GM23338 (cell line): ENCODE measurements around the gene ZNF853. TPM values are rescaled to one million over a fixed set of nuclear protein-coding genes. Genes with fewer than 3 reads are reported as not detected.

ENCODE experiments used
- ATAC-seq: fragments of 200-7000 bp; cut with Tn5 transposase; 3 replicates; pipeline ENCODE4 v1.9.1; 2020
- DNase-seq: peaks from one replicate; pipeline ENCODE4 v3.0.0-alpha.2; 2015; ENCODE audit warnings: low spot score
- H2AFZ ChIP-seq: fragments of 200-600 bp; sonication (generic); 2 replicates; pipeline ENCODE4 v1.8.0; 2016; ENCODE audit warnings: antibody characterized with exemption, mild to moderate bottlenecking, moderate library complexity
- H3F3A ChIP-seq: fragments of 200-600 bp; sonication (generic); replicated peaks from 2 replicates; pipeline ENCODE4 v1.8.0; 2017; ENCODE audit warnings: antibody characterized with exemption, mixed run types, low read depth
- H3K27ac ChIP-seq: fragments of 200-600 bp; sonication (generic); 2 replicates; pipeline ENCODE4 v1.6.1; 2016; ENCODE audit warnings: low read depth
- H3K27me3 ChIP-seq: fragments of 200-600 bp; sonication (generic); 2 replicates; pipeline ENCODE4 v1.8.0; 2016; ENCODE audit warnings: mild to moderate bottlenecking, mixed run types, moderate library complexity; ENCODE audit not compliant: insufficient read depth
- H3K36me3 ChIP-seq: fragments of 200-600 bp; sonication (generic); 2 replicates; pipeline ENCODE4 v1.8.0; 2016; ENCODE audit warnings: mild to moderate bottlenecking; ENCODE audit not compliant: insufficient read depth
- H3K4me1 ChIP-seq: fragments of 200-600 bp; sonication (generic); 2 replicates; pipeline ENCODE4 v1.8.0; 2016; ENCODE audit warnings: mild to moderate bottlenecking, moderate library complexity; ENCODE audit not compliant: insufficient read depth
- H3K4me2 ChIP-seq: fragments of 200-600 bp; sonication (generic); 2 replicates; pipeline ENCODE4 v1.7.1; 2017; ENCODE audit warnings: mixed run types
- H3K4me3 ChIP-seq: fragments of 200-600 bp; sonication (generic); 2 replicates; pipeline ENCODE4 v1.6.1; 2016; ENCODE audit warnings: mixed run types
- H3K79me2 ChIP-seq: fragments of 200-600 bp; sonication (generic); replicated peaks from 2 replicates; pipeline ENCODE4 v1.8.0; 2017; ENCODE audit warnings: mild to moderate bottlenecking; ENCODE audit not compliant: insufficient read depth
- H3K9me2 ChIP-seq: fragments of 200-600 bp; sonication (generic); 2 replicates; pipeline ENCODE4 v1.8.0; 2017; ENCODE audit not compliant: insufficient read depth
- H4K20me1 ChIP-seq: fragments of 200-600 bp; sonication (generic); replicated peaks from 2 replicates; pipeline ENCODE4 v1.8.0; 2017; ENCODE audit warnings: mild to moderate bottlenecking; ENCODE audit not compliant: insufficient read depth
- H3K27ac Mint-ChIP-seq: 2 replicates; pipeline ENCODE4 v1.8.0; 2020; ENCODE audit warnings: inconsistent platforms, mild to moderate bottlenecking, moderate library complexity, mixed read lengths
- H3K27me3 Mint-ChIP-seq: 3 replicates; pipeline ENCODE4 v1.8.0; 2022; ENCODE audit warnings: low read depth, mild to moderate bottlenecking, moderate library complexity, mixed read lengths, inconsistent platforms; ENCODE audit not compliant: insufficient read depth, poor library complexity
- H3K36me3 Mint-ChIP-seq: 3 replicates; pipeline ENCODE4 v1.8.0; 2021; ENCODE audit warnings: low read depth, mild to moderate bottlenecking, inconsistent platforms, moderate library complexity, mixed read lengths
- H3K4me1 Mint-ChIP-seq: 3 replicates; pipeline ENCODE4 v1.8.0; 2020; ENCODE audit warnings: mild to moderate bottlenecking, inconsistent platforms, mixed read lengths
- H3K4me3 Mint-ChIP-seq: 3 replicates; pipeline ENCODE4 v1.8.0; 2021; ENCODE audit warnings: moderate library complexity, mild to moderate bottlenecking, inconsistent platforms, mixed read lengths
- H3K9me3 Mint-ChIP-seq: 3 replicates; pipeline ENCODE4 v1.8.0; 2020; ENCODE audit warnings: moderate library complexity, mild to moderate bottlenecking, inconsistent platforms, mixed read lengths
- ETS1 ChIP-seq: IDR thresholded peaks from 2 replicates; pipeline ENCODE4 v1.6.1; 2016; ENCODE audit warnings: antibody characterized with exemption
- NANOG ChIP-seq: IDR thresholded peaks from 2 replicates; pipeline ENCODE4 v1.6.1; 2016; ENCODE audit warnings: antibody characterized with exemption, borderline replicate concordance
- REST ChIP-seq: IDR thresholded peaks from one replicate; pipeline ENCODE4 v1.6.1; 2018; ENCODE audit warnings: antibody characterized with exemption; ENCODE audit not compliant: unreplicated experiment
- ZNF462 ChIP-seq: fragments of 250-450 bp; sonication (Bioruptor Pico); IDR thresholded peaks from 2 replicates; pipeline ENCODE4 v1.5.0; 2020; ENCODE audit warnings: mild to moderate bottlenecking, moderate library complexity
- polyA plus RNA-seq: library from polyadenylated mRNA; unstranded; fragments of >200 nt; fragmentation: Nextera tagmentation; extraction: Ambion mirVana; gene quantifications from 2 replicates; pipeline ENCODE4 v1.2.1, GENCODE V29; 2016
- total RNA-seq: library from RNA; depleted of rRNA; stranded (reverse); fragments of >200 nt; shearing (Covaris generic); gene quantifications from 2 replicates; pipeline ENCODE4 v1.2.3, GENCODE V29; 2014

ZNF853 gene
- total and polyA plus RNA-seq, 2 experiments from 2014 or later, result 0.32 to 8.9 TPM

- Histone ChIP-seq H2AFZ (no peak overlapping the region), H3K4me3 (no peak overlapping the region), H3K4me2 (no peak overlapping the region), H3K79me2 (no peaks in the 10 kb centered on the region), H3K27ac (no peak overlapping the region), H3K9me2 (no peaks in the 10 kb centered on the region), H3K27me3 (no peaks in the 10 kb centered on the region), H3K4me1 (no peaks in the 10 kb centered on the region), H3K36me3 (no peaks in the 10 kb centered on the region), H4K20me1 (no peaks in the 10 kb centered on the region; the same call in 1 of the 2 replicates), H3F3A (no peaks in the 10 kb centered on the region)
- Mint-ChIP-seq H3K27ac (no peak overlapping the region), H3K4me1 (no peaks in the 10 kb centered on the region), H3K36me3 (peaks cover 27% of the 10 kb centered on the region), H3K4me3 (no peak overlapping the region), H3K9me3 (no peaks in the 10 kb centered on the region), H3K27me3 (peaks cover 3% of the 10 kb centered on the region)
- TF ChIP-seq ZNF462 (CRISPR knock-in tag) (no peak), NANOG (no peak)
- no peak for DNase-seq
- no peak for ATAC-seq
Observed at GRCh38 chr7:6651851-6652445, 36.5 kb downstream of the ZNF853 start.

- H3K4me1 Mint-ChIP-seq, result no peaks in the 10 kb centered on the region
- DNase-seq, result no peak
- no peak overlapping the region for H3K4me2 ChIP-seq
- TF ChIP-seq REST, result no peak
- no peak for TF ChIP-seq NANOG
- no peak for TF ChIP-seq ETS1
Observed at GRCh38 chr7:6652446-6653011, 37.1 kb downstream of the ZNF853 start.

More at GRCh38 chr7:6652446-6653011, 37.1 kb downstream of the ZNF853 start:
- Mint-ChIP-seq H3K27ac (no peak overlapping the region), H3K36me3 (peaks cover 27% of the 10 kb centered on the region), H3K4me3 (no peak overlapping the region), H3K9me3 (no peaks in the 10 kb centered on the region), H3K27me3 (peaks cover 3% of the 10 kb centered on the region)
- H3K27ac ChIP-seq, result no peak overlapping the region
- no peaks in the 10 kb centered on the region for H3K9me2 ChIP-seq
- H2AFZ ChIP-seq, result no peak overlapping the region
- ATAC-seq, result no peak
- no peaks in the 10 kb centered on the region for H3K27me3 ChIP-seq
- H3K4me3 ChIP-seq, result no peak overlapping the region
- H3K79me2 ChIP-seq, result no peaks in the 10 kb centered on the region
- no peaks in the 10 kb centered on the region for H3K36me3 ChIP-seq
- H4K20me1 ChIP-seq, result no peaks in the 10 kb centered on the region; the same call in 1 of the 2 replicates
- H3K4me1 ChIP-seq, result no peaks in the 10 kb centered on the region
- no peaks in the 10 kb centered on the region for H3F3A ChIP-seq
